Pulmonary artery endothelial cell (primary cell): ENCODE results near the gene ZBTB16. TPM values are rescaled to one million over a fixed set of nuclear protein-coding genes. Genes with fewer than 3 reads are reported as not detected.

Experiments used
- DNase-seq: peaks from one replicate; pipeline ENCODE4 v3.0.0-alpha.2; 2011; ENCODE audit warnings: low read depth, low spot score
- total RNA-seq: library from RNA; depleted of rRNA; stranded (reverse); fragments of >200 nt; gene quantifications from 2 replicates; pipeline ENCODE4 v1.2.3, GENCODE V29; 2014

Gene ZBTB16
- total RNA-seq, 1 donor from 2014 or later, result 17.3 TPM

GRCh38 chr11:114239753-114240161, 180.2 kb downstream of the ZBTB16 start:
- DNase-seq, result no peak

DNA sequence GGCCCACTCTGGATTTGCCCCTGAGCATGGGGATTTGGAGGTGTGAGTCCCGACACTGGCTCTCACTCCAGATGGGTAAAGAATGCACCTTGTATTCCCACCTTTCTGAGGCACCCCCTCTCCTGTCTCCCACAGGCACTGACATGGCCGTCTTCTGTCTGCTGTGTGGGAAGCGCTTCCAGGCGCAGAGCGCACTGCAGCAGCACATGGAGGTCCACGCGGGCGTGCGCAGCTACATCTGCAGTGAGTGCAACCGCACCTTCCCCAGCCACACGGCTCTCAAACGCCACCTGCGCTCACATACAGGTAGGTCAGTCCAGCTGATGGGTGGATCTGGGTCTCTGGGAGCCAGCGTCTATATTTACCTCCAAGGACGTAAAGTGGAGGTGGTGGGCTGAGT, 182.5 kb downstream of the ZBTB16 start:
- no peak for DNase-seq

GRCh38 chr11:114243461-114244372, 184.2 kb downstream of the ZBTB16 start:
- DNase-seq, result no peak

DNA sequence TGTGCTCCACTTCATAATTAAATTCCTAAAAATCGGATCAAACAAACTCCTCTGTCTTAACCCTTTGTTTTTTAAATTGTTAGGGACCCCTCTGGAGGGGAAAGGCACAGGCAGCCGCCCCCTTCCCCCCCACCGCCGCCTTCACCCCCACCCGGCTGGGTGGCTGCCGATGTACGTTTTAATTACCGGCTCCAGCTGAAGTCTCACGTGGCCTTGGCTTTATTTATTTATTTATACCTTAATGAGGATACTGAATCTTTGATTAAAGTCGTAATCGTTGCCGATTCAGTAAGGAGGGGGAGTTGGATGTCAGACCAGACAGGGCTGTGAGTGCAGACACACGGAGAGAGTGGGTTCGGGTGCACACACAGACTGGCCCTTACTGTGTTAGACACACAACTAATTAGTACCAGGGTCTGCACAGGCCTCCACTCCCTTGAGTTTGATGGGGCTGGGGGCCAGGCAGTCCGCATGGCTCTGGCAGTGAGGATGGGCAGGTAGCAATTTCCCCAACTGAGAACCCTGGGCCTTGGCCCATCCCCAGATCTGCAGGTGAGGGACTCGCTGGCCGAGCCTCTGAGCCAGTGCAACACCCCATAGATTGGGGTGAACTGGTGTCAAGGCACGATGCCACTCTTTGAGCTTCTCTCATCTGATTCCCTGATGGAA, 185.3 kb downstream of the ZBTB16 start:
- DNase-seq, result no peak

- DNase-seq, result no peak
These were observed 187.0 kb downstream of the ZBTB16 start for GRCh38 chr11:114246321-114247069.

GRCh38 chr11:114247070-114247789, 187.7 kb downstream of the ZBTB16 start:
- DNase-seq, result no peak

GRCh38 chr11:114250180-114250579, 190.7 kb downstream of the ZBTB16 start:
- no peak for DNase-seq

DNA sequence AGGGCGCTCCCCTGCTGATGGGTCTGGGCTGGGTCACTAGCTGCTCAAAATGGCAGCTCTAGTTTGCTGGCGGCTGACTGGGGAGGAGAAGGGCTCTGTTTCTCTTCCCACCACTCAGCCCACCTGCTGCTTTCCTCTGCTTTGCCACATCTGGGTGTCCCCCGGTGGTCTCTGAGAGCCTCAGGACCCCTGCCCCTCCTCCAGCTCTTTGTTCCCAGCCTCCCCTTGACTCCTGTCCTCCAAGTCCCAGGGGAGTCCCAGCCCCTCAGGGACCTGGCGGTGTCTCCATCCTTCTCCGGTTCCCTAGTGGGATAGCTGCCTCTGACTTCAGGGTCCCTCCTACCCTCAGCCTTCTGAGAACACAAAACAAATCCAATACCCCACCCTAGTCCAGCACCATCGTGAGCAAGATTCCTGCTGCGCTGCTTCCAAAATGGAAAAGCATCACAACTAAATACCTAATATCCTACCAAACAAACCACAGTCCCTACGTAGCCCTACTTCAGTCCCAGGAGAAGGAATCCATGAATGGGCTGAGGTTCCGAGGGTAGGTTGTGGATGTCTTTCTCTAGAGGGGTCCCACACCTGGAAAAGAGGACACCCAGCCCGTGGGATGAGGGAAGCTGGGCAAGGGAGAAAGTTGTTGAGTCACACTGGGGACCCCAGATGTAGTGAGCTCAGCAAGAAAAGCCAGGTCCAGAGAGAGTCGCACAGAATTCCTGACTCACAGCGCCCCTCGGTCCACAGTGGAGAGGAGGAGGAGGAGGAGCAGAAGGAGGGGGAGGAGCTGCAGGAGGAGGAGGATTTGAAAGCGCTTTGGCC, 191.7 kb downstream of the ZBTB16 start:
- no peak for DNase-seq

- DNase-seq, result no peak
These were observed 192.4 kb downstream of the ZBTB16 start for GRCh38 chr11:114251815-114252337.

- DNase-seq, result no peak
These were observed 193.3 kb downstream of the ZBTB16 start for GRCh38 chr11:114252767-114253166.

- no peak for DNase-seq
These were observed 194.3 kb downstream of the ZBTB16 start for GRCh38 chr11:114253771-114254170.

DNA sequence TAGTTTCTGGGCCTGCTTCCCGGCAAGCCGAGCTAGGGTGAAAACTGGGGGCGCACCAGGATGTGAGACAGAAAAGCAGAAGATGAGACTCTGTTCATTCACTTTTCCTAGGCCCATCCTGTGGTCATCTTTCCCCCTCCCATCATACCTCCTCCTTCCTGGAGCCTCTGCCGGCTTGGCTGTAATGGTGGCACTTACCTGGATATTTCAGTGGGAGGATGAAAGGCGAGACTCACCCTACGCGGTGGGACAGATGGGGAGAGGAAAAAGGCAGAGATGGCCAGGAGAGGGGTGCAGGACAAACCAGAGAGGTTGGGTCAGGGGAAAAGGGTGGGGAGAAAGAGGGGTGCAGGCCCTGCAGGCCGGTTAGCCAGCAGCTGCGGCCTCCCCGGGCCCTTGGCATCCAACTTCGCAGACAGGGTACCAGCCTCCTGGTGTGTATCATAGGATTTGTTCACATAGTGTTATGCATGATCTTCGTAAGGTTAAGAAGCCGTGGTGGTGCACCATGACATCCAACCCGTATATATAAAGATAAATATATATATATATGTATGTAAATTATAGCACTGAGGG, 195.1 kb downstream of the ZBTB16 start:
- DNase-seq, result no peak

DNA sequence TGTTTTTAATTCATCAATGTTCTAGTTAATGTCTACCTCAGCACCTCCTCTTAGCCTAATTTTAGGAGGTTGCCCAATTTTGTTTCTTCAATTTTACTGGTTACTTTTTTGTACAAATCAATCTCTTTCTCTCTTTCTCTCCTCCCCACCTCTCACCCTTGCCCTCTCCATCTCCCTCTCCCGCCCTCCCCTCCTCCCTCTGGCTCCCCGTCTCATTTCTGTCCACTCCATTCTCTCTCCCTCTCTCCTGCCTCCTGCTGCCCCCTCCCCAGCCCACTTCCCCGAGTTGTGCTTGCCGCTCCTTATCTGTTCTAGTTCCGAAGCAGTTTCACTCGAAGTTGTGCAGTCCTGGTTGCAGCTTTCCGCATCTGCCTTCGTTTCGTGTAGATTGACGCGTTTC, 195.8 kb downstream of the ZBTB16 start:
- no peak for DNase-seq

DNA sequence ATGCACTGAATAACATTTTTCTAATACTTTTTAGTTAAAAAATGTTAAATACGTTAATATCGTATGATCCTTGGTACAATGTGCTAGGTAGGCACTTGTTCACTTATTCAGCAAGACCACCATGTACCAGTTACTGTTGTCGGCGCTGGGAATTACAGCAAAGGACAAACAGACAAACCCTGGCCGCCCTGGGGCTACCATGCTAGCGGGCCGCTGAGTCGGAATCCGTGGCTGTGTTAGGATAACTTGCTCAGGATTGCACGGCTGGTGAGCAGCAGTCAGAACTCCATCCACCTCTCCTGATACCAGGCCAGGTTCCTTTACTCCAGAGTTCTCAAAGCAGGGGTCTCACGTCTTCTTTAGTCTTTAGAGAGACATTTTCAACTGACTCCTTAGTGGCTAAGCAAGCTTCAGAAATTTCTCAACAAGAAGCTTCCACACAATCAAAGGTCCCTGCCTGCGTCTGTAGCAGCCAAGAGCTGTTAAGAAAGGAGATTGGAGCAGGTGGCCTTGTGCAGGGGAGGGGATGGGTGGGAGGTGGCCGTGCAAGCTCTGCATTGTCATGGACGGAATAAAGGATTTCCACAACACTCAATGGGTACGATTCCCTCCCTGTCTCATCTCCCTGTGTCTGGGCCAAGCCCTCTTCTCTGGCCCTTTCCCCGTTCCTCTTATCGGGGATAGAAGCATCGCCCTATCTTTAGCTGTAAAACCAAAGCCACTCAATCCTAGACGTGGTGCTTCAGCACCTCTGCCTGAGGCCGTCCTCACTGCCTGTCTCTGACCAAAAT, 196.9 kb downstream of the ZBTB16 start:
- no peak for DNase-seq

- no peak for DNase-seq
These were observed 197.4 kb downstream of the ZBTB16 start for GRCh38 chr11:114256967-114257286.

GRCh38 chr11:114257621-114258558, 198.4 kb downstream of the ZBTB16 start:
- DNase-seq, result no peak

DNA sequence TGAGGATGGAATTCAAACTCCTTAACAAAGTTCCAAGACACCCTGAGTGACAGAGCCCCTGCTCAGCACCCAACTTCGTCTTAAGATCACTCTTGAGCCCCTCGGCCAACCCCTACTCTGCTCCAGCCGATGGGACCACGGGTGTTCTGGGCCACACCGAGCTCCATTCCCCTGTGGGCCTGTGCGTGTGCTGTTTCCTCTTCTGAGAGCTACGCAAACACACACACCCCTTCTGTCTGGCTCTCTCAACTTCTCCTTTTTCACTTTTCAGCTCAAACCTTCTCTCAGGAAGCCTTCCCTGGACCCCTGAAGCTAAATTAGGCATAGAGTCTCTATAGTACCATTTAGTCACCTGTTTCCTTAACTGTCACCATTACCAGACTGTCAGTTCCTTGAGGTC, 199.2 kb downstream of the ZBTB16 start:
- DNase-seq, result no peak

DNA sequence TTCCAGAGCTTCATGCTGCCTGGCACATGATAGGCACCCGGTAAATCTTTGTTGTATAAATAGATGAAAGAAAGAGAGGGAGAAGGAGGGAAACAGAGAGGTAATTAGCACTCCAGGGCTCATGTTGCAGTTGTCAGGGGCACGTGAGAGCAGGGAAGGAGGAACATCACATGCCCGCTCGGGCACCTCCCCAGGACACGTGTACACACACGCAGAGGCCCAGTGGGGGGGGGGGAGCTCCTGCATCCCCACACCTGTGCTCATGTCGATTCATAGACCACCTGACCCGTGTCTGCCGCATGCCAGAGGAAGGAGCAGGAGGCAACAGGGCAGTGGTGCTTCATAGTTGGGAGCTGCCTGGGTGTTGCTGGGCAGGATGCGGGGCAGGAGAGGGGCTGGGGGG, 199.6 kb downstream of the ZBTB16 start:
- no peak for DNase-seq
